ENCODE data around the gene BEND3. TPM values are rescaled to one million over a fixed set of nuclear protein-coding genes. Genes with fewer than 3 reads are reported as not detected.

Gene BEND3
- total and polyA plus RNA-seq, 8 donors: 0.58 to 10.4 (median 2.5) TPM

DNA sequence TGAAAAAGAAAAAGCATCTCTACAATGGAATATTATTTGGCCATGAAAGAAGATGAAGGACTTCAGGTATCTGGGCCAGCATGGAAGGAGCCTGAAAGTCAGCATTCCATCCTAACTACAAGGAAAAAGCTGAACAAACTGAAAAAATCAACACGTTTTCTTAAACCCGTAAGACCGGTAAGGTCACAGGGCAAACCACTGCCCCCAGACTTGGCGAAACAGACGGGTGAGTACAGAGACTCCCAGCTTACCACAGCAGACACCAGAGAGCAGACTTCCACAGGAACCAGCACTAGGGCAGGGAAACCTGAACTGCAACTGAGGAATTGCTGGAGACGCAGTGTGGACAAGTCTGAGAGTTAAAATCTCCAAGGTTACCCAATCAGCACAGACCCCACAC lies 31.4 kb downstream of the BEND3 start:
- H3K4me1 ChIP-seq: peaks cover 0 to 10% (median 3%) of the 10 kb centered on the region in 4 donors
- no peaks in the 10 kb centered on the region for H3K27me3 ChIP-seq
- WGBS, 5 donors: 90 to 98% (median 94%) methylated on average over 6 of the region's 6 CpGs
- DNase-seq: no peak
- no peak overlapping the region for H3K27ac ChIP-seq
- peaks cover 0 to 24% (median 9%) of the 10 kb centered on the region in 4 donors for H3K36me3 ChIP-seq
- peaks cover 0 to 6% (median 2%) of the 10 kb centered on the region in 4 donors for H3K9me3 ChIP-seq
- TF ChIP-seq, protein P1, sequence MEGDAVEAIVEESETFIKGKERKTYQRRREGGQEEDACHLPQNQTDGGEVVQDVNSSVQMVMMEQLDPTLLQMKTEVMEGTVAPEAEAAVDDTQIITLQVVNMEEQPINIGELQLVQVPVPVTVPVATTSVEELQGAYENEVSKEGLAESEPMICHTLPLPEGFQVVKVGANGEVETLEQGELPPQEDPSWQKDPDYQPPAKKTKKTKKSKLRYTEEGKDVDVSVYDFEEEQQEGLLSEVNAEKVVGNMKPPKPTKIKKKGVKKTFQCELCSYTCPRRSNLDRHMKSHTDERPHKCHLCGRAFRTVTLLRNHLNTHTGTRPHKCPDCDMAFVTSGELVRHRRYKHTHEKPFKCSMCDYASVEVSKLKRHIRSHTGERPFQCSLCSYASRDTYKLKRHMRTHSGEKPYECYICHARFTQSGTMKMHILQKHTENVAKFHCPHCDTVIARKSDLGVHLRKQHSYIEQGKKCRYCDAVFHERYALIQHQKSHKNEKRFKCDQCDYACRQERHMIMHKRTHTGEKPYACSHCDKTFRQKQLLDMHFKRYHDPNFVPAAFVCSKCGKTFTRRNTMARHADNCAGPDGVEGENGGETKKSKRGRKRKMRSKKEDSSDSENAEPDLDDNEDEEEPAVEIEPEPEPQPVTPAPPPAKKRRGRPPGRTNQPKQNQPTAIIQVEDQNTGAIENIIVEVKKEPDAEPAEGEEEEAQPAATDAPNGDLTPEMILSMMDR (IDR thresholded peaks at IDR 0.05): no peak
- TF ChIP-seq POLR2A (IDR thresholded peaks at IDR 0.05) (no peak), EP300 (IDR thresholded peaks at IDR 0.05) (no peak), POLR2AphosphoS5 (IDR thresholded peaks at IDR 0.05) (no peak)
- intact Hi-C loops (cut with DNase I; ENCODE audit: low total_unique reads): no loop called here
- H3K4me3 ChIP-seq: no peak overlapping the region

DNA sequence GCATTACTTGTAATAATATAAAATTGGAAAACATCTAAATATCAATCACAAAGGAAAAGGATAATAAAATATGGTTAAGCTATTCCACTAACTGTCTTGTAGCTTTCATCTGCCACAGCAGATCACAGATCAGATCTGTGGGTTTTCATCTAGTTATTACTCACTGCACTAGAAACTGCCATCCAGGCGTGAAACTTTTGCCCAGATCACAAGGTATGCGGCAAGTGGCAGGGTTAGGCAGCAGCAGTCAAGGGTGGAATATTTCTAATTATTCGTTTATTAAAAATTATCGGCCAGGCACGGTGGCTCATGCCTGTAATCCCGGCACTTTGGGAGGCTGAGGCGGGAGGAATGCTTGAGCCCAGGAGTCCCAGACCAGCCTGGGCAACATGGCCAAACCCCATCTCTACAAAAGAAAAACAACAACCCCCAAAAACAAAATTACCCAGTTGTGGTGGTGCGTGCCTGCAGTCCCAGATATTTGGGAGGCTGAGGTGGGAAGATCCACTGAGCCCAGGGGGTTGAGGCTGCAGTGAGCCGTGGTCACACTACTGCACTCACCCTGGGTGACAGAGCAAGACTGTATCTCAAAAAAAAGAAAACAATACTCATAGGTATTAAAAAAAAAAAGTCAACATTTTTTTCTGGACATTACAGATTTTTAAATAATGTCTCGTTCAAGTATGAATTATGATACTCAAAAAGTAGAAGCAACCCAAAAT lies 32.1 kb downstream of the BEND3 start:
- DNase-seq: no peak
- Histone ChIP-seq H3K27me3 (no peaks in the 10 kb centered on the region), H3K27ac (no peak overlapping the region), H3K4me1 (peaks cover 0 to 10% (median 3%) of the 10 kb centered on the region in 4 donors), H3K4me3 (no peak overlapping the region), H3K9me3 (peaks cover 0 to 6% (median 2%) of the 10 kb centered on the region in 4 donors), H3K36me3 (peaks cover 0 to 24% (median 9%) of the 10 kb centered on the region in 4 donors)
- 78 to 93% (median 86%) methylated on average over 10 of the region's 10 CpGs for WGBS, 5 donors
- TF ChIP-seq, protein P1 (IDR thresholded peaks at IDR 0.05): no peak
- no peak for TF ChIP-seq EP300 (IDR thresholded peaks at IDR 0.05)
- TF ChIP-seq POLR2A (IDR thresholded peaks at IDR 0.05): no peak
- no peak for TF ChIP-seq POLR2AphosphoS5 (IDR thresholded peaks at IDR 0.05)
- intact Hi-C loops (cut with DNase I; ENCODE audit: low total_unique reads): no loop called here

DNA sequence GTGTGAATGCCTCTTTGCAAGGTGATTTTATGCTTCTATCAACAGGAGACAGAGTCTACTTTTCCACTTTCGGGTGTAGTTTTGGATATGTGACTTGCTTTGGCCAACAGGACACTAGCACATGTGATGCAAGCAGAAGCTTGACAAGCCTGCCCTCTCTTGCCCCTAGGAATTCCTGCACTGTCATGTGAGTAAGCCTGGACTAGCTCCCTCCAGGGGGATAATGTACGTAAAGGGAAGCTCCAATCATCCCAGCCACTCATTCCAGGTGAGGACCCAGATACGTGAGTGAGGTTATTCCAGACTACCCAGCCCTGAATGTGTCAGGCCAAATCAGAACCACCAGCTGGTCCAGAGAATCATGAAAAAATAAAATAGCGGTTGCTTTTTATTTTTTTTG lies 33.3 kb downstream of the BEND3 start:
- TF ChIP-seq EP300 (IDR thresholded peaks at IDR 0.05) (no peak), POLR2A (IDR thresholded peaks at IDR 0.05) (no peak), POLR2AphosphoS5 (IDR thresholded peaks at IDR 0.05) (no peak)
- TF ChIP-seq, protein P1 (IDR thresholded peaks at IDR 0.05): no peak
- intact Hi-C loops (cut with DNase I; ENCODE audit: low total_unique reads): no loop called here
- DNase-seq: no peak
- peaks cover 0 to 6% (median 2%) of the 10 kb centered on the region in 4 donors for H3K9me3 ChIP-seq
- no peak overlapping the region for H3K4me3 ChIP-seq
- H3K27ac ChIP-seq: no peak overlapping the region
- 66 to 69% (median 67%) methylated on average over 4 of the region's 4 CpGs for WGBS, 5 donors
- peaks cover 0 to 20% (median 7%) of the 10 kb centered on the region in 4 donors for H3K36me3 ChIP-seq
- peaks cover 0 to 11% (median 5%) of the 10 kb centered on the region in 4 donors for H3K4me1 ChIP-seq
- H3K27me3 ChIP-seq: no peaks in the 10 kb centered on the region

DNA sequence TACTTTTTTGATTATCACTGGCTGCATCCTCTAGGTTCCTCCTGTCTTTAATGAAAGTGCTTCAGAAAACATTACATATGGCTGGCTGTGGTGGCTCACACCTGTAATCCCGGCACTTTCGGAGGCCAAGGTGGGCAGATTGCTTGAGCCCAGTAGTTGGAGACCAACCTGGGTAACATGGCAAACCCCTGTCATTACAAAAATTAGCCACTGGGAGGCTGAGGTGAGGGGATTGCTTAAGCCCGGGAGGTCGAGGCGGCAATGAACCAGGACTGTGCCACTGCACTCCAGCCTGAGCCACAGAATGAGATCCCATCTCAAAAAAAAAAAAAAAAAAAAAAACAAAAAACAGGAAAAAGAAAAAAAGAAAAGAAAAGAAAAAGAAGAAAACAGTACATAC lies 35.3 kb downstream of the BEND3 start:
- intact Hi-C loops (cut with DNase I; ENCODE audit: low total_unique reads): no loop called here
- no peak for TF ChIP-seq POLR2AphosphoS5 (IDR thresholded peaks at IDR 0.05)
- TF ChIP-seq EP300 (IDR thresholded peaks at IDR 0.05): no peak
- TF ChIP-seq POLR2A (IDR thresholded peaks at IDR 0.05): no peak
- TF ChIP-seq, protein P1 (IDR thresholded peaks at IDR 0.05): no peak
- peaks cover 0 to 16% (median 7%) of the 10 kb centered on the region in 4 donors for H3K4me1 ChIP-seq
- 77 to 92% (median 84%) methylated on average over 5 of the region's 5 CpGs for WGBS, 5 donors
- H3K27me3 ChIP-seq: no peaks in the 10 kb centered on the region
- H3K36me3 ChIP-seq: peaks cover 0 to 12% (median 4%) of the 10 kb centered on the region in 4 donors
- H3K9me3 ChIP-seq: peaks cover 0 to 6% (median 2%) of the 10 kb centered on the region in 4 donors
- H3K27ac ChIP-seq: no peak overlapping the region
- H3K4me3 ChIP-seq: no peak overlapping the region
- no peak for DNase-seq

Measured in stomach (tissue), 9 donors.